Caco-2 (cell line): ENCODE measurements around the gene RUNX2. TPM values are rescaled to one million over a fixed set of nuclear protein-coding genes. Genes with fewer than 3 reads are reported as not detected.

Experiments used
- BruUV-seq: library from RNA; stranded (reverse); fragments of 400-500 nt; replicated peaks from 2 replicates; lab custom pipeline; 2021; lab: Mats Ljungman, UMichigan
- CTCF ChIA-PET: fragments of 300-600 bp; sonication (Branson Sonifier 250); formaldehyde crosslinking; loops from one replicate; lab custom pipeline; 2022; ENCODE audit warnings: antibody characterized with exemption; lab: Charles Lee
- POLR2A ChIA-PET: fragments of 300-600 bp; sonication (Branson Sonifier 250); formaldehyde crosslinking; loops from one replicate; lab custom pipeline; 2022; ENCODE audit warnings: antibody characterized with exemption; lab: Charles Lee
- DNase-seq, 2 experiments: peaks; one replicate each; pipeline versions ENCODE4 v3.0.0 to v3.0.0-alpha.2; 2020 to 2022
- H3K27me3 ChIP-seq: replicated peaks from 2 replicates; pipeline ENCODE4 v1.6.0; 2011; ENCODE audit warnings: low read length; ENCODE audit not compliant: control insufficient read depth, insufficient read depth
- H3K36me3 ChIP-seq: 2 replicates; pipeline ENCODE4 v1.5.1; 2011; ENCODE audit warnings: low read length; ENCODE audit not compliant: control insufficient read depth, insufficient read depth
- H3K4me1 ChIP-seq: fragments of 250-450 bp; sonication (Bioruptor Pico); 2 replicates; pipeline ENCODE4 v1.5.1; 2020; ENCODE audit warnings: mild to moderate bottlenecking
- H3K4me3 ChIP-seq: 2 replicates; pipeline ENCODE4 v1.5.1; 2011; ENCODE audit warnings: low read depth, mild to moderate bottlenecking, control low read depth, low read length
- H3K9me3 ChIP-seq: fragments of 250-450 bp; sonication (Bioruptor Pico); 2 replicates; pipeline ENCODE4 v1.5.1; 2020; ENCODE audit warnings: mild to moderate bottlenecking, moderate library complexity
- H3K27ac Mint-ChIP-seq: one replicate; pipeline ENCODE4 v1.8.0; 2022; ENCODE audit warnings: mixed read lengths; ENCODE audit not compliant: unreplicated experiment
- H3K27me3 Mint-ChIP-seq: one replicate; pipeline ENCODE4 v1.8.0; 2022; ENCODE audit warnings: mixed read lengths; ENCODE audit not compliant: insufficient read depth, unreplicated experiment
- H3K36me3 Mint-ChIP-seq: one replicate; pipeline ENCODE4 v1.8.0; 2022; ENCODE audit warnings: mild to moderate bottlenecking, mixed read lengths; ENCODE audit not compliant: insufficient read depth, unreplicated experiment
- H3K4me1 Mint-ChIP-seq: one replicate; pipeline ENCODE4 v1.8.0; 2022; ENCODE audit warnings: low read depth, mixed read lengths; ENCODE audit not compliant: unreplicated experiment
- H3K4me3 Mint-ChIP-seq: one replicate; pipeline ENCODE4 v1.8.0; 2022; ENCODE audit warnings: mild to moderate bottlenecking, moderate library complexity, mixed read lengths; ENCODE audit not compliant: unreplicated experiment
- H3K9me3 Mint-ChIP-seq: one replicate; pipeline ENCODE4 v1.8.0; 2022; ENCODE audit warnings: mixed read lengths; ENCODE audit not compliant: unreplicated experiment
- intact Hi-C: fragments of 100-400 bp; cut with micrococcal nuclease; formaldehyde crosslinking; loops from one replicate; pipeline ENCODE4 v1.10.0; 2022; ENCODE audit not compliant: unreplicated experiment
- total RNA-seq: library from RNA; stranded (reverse); gene quantifications from 2 replicates; pipeline ENCODE4 v1.2.3, GENCODE V29; 2022
- TF ChIP-seq, protein P1 (sequence below), 2 experiments: fragments of 200-600 bp in 1 of 2; IDR thresholded peaks; 1 replicate in 1 of 2; 2 replicates in 1 of 2; pipeline versions ENCODE4 v1.5.1 to v1.8.0; 2011 to 2022; ENCODE audit warnings: antibody characterized with exemption in 1 of 2, control low read depth in 1 of 2, inconsistent platforms in 1 of 2, low read depth in 1 of 2, low read length in 1 of 2, mild to moderate bottlenecking in 1 of 2, moderate library complexity in 1 of 2; ENCODE audit not compliant: insufficient read depth in 1 of 2, severe bottlenecking in 1 of 2, unreplicated experiment in 1 of 2

Gene RUNX2
- total RNA-seq, 1 experiment from 2014 or later = not detected

DNA sequence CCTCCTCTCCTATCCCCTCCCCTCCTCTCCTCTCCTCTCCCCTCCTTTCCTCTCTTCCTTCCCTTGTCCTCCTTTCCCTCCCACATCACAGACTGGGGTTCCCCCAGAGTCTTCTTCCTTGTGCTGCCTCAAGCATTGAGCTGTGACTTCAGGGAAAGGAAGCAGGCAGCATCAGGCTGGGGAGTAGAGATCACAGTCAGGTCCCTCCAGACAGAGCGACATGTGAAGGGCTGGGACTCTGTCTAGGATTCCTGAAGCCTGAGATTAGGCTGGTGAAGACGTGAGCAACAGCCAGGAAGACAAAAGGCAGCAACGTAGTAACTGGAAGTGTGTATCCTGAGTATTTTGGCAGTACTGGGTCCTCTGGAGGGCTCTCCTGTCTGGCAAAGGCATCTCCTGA is 315.0 kb downstream of the RUNX2 start:
- DNase-seq = no peak
- no TSS peak for BruUV-seq
- H3K4me3 Mint-ChIP-seq = no peak overlapping the region
- Histone ChIP-seq H3K4me3 (no peak overlapping the region), H3K4me1 (no peaks in the 10 kb centered on the region), H3K9me3 (no peaks in the 10 kb centered on the region), H3K27me3 (no peaks in the 10 kb centered on the region), H3K36me3 (no peaks in the 10 kb centered on the region)
- TF ChIP-seq, protein P1, sequence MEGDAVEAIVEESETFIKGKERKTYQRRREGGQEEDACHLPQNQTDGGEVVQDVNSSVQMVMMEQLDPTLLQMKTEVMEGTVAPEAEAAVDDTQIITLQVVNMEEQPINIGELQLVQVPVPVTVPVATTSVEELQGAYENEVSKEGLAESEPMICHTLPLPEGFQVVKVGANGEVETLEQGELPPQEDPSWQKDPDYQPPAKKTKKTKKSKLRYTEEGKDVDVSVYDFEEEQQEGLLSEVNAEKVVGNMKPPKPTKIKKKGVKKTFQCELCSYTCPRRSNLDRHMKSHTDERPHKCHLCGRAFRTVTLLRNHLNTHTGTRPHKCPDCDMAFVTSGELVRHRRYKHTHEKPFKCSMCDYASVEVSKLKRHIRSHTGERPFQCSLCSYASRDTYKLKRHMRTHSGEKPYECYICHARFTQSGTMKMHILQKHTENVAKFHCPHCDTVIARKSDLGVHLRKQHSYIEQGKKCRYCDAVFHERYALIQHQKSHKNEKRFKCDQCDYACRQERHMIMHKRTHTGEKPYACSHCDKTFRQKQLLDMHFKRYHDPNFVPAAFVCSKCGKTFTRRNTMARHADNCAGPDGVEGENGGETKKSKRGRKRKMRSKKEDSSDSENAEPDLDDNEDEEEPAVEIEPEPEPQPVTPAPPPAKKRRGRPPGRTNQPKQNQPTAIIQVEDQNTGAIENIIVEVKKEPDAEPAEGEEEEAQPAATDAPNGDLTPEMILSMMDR (IDR thresholded peaks at IDR 0.05; ENCODE audit: insufficient read depth in 1 of 2, low read depth in 1 of 2, low read length in 1 of 2, severe bottlenecking in 1 of 2, unreplicated experiment in 1 of 2) = no peak
- H3K9me3 Mint-ChIP-seq = no peaks in the 10 kb centered on the region
- intact Hi-C loops = no loop called here
- POLR2A ChIA-PET = no interaction called here
- H3K36me3 Mint-ChIP-seq = no peaks in the 10 kb centered on the region
- no peaks in the 10 kb centered on the region for H3K4me1 Mint-ChIP-seq
- H3K27ac Mint-ChIP-seq = no peak overlapping the region
- CTCF ChIA-PET = no interaction called here
- H3K27me3 Mint-ChIP-seq = peaks cover 3% of the 10 kb centered on the region

DNA sequence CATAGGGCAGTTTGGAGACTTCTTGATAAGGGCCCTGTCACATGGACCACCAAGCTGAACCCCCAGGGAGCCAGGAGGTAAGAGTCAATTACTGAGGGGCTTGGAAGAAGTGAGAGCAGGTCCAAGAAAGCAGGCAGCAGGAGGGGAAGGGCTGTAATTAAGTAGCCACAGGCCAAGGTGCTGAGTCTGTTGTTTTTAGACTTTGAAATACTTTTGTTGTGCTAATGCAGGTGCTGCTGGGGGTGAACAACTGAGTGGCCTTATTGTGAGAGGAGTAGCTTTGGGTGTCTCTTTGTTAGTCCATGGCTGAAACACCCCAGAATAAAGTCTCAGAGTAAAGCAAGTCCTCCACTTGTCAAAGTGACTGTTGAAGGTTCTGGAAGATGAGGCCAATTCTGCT is 316.6 kb downstream of the RUNX2 start:
- H3K27me3 ChIP-seq = no peaks in the 10 kb centered on the region
- intact Hi-C loops = no loop called here

DNA sequence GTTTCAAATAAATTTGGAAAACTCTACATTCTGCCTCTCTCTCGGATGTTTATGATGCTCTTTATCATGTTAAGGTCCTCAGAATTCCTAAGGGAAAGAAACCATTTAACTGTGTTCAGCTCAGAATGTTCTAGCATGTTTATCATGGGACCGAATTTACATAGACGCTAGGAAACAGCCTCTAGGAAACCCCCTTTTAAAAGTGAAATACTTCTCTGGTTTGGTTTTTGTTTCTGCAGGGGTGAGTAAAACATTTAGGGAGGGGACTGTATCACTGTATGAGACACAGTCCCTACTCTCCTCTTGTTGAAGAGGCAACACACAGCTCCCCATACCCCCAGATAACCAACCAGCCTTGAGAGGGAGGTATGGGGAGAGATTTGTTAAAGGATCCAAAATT is 317.2 kb downstream of the RUNX2 start:
- H3K36me3 Mint-ChIP-seq = no peaks in the 10 kb centered on the region
- no peak overlapping the region for H3K4me3 Mint-ChIP-seq
- Histone ChIP-seq H3K9me3 (no peaks in the 10 kb centered on the region), H3K36me3 (no peaks in the 10 kb centered on the region), H3K4me1 (no peaks in the 10 kb centered on the region), H3K27me3 (no peaks in the 10 kb centered on the region), H3K4me3 (no peak overlapping the region)
- intact Hi-C loops = no loop called here
- no peaks in the 10 kb centered on the region for H3K4me1 Mint-ChIP-seq
- no peaks in the 10 kb centered on the region for H3K9me3 Mint-ChIP-seq
- BruUV-seq = no TSS peak
- ChIA-PET CTCF (no interaction called here), POLR2A (no interaction called here)
- H3K27me3 Mint-ChIP-seq = peaks cover 3% of the 10 kb centered on the region
- H3K27ac Mint-ChIP-seq = no peak overlapping the region
- TF ChIP-seq, protein P1 (IDR thresholded peaks at IDR 0.05; ENCODE audit: insufficient read depth in 1 of 2, low read depth in 1 of 2, low read length in 1 of 2, severe bottlenecking in 1 of 2, unreplicated experiment in 1 of 2) = no peak
- no peak for DNase-seq

More for the DNA sequence above, 316.6 kb downstream of the RUNX2 start:
- Mint-ChIP-seq H3K36me3 (no peaks in the 10 kb centered on the region), H3K27ac (no peak overlapping the region), H3K9me3 (no peaks in the 10 kb centered on the region), H3K4me1 (no peaks in the 10 kb centered on the region), H3K4me3 (no peak overlapping the region), H3K27me3 (peaks cover 3% of the 10 kb centered on the region)
- TF ChIP-seq, protein P1 (IDR thresholded peaks at IDR 0.05; ENCODE audit: insufficient read depth in 1 of 2, low read depth in 1 of 2, low read length in 1 of 2, severe bottlenecking in 1 of 2, unreplicated experiment in 1 of 2) = no peak
- no TSS peak for BruUV-seq
- ChIA-PET CTCF (no interaction called here), POLR2A (no interaction called here)
- no peaks in the 10 kb centered on the region for H3K4me1 ChIP-seq
- DNase-seq = no peak
- H3K9me3 ChIP-seq = no peaks in the 10 kb centered on the region
- H3K36me3 ChIP-seq = no peaks in the 10 kb centered on the region
- H3K4me3 ChIP-seq = no peak overlapping the region
